Esophagus squamous epithelium (tissue), 5 donors: ENCODE measurements around the gene WIPF3. TPM values are rescaled to one million over a fixed set of nuclear protein-coding genes. Genes with fewer than 3 reads are reported as not detected.

Experiments used
- DNase-seq: peaks from one replicate; lab custom pipeline; 2025; lab: John Stamatoyannopoulos, UW
- H3K27ac ChIP-seq, 4 donors: fragments of 200-600 bp; sonication (generic); one replicate each; pipeline ENCODE4 v1.5.1; 2016 to 2019; ENCODE audit warnings: mild to moderate bottlenecking in 1 of 4
- H3K27me3 ChIP-seq, 4 donors: fragments of 200-600 bp; sonication (generic); 1 replicate in 3 of 4; 2 replicates in 1 of 4; pipeline versions ENCODE4 v1.5.1 to v1.6.0; 2017 to 2021; ENCODE audit warnings: antibody characterized with exemption in 1 of 4
- H3K36me3 ChIP-seq, 3 donors: fragments of 200-600 bp; sonication (generic); one replicate each; pipeline ENCODE4 v1.5.1; 2016 to 2019
- H3K4me1 ChIP-seq, 3 donors: fragments of 200-600 bp; sonication (generic); one replicate each; pipeline ENCODE4 v1.5.1; 2017 to 2019
- H3K4me3 ChIP-seq, 4 donors: fragments of 200-600 bp; sonication (generic); 1 replicate in 3 of 4; 2 replicates in 1 of 4; pipeline ENCODE4 v1.5.1; 2016 to 2019; ENCODE audit warnings: mild to moderate bottlenecking in 2 of 4, moderate library complexity in 1 of 4
- H3K9me3 ChIP-seq, 3 donors: fragments of 200-600 bp; sonication (generic); one replicate each; pipeline ENCODE4 v1.5.1; 2016 to 2019
- CTCF ChIP-seq, 6 experiments: fragments of 450-650 bp in 4 of 6; fragments of 200-600 bp in 2 of 6; sonication (generic) in 2 of 6; IDR thresholded peaks; one replicate each; pipeline ENCODE4 v1.5.1; 2016 to 2019; ENCODE audit warnings: antibody characterized with exemption in 6 of 6, mild to moderate bottlenecking in 4 of 6, moderate library complexity in 4 of 6
- POLR2A ChIP-seq, 4 donors: fragments of 450-650 bp; IDR thresholded peaks; one replicate each; pipeline ENCODE4 v1.6.1; 2017; ENCODE audit warnings: antibody characterized with exemption in 4 of 4, mild to moderate bottlenecking in 4 of 4, moderate library complexity in 3 of 4
- WGBS, 2 donors: methylation state at CpG; one replicate each; pipeline ENCODE4 v1.1.5; 2018; 5-methylcytosine and 5-hydroxymethylcytosine counted together
- intact Hi-C: fragments of 100-400 bp; cut with DNase I; formaldehyde crosslinking; loops from one replicate; pipeline ENCODE4 v1.15.0; 2022
- total RNA-seq, 4 donors: library from RNA; depleted of rRNA; stranded (reverse); fragments of >200 nt; gene quantifications; one replicate each; pipeline ENCODE4 v1.1.0, GENCODE V29; 2016
- donor health status: DM: yes; HTN: yes; CAD: no.

WIPF3 gene
- total RNA-seq, 4 donors from 2014 or later: 0.18 to 1.1 (median 0.61) TPM; not detected in 1

- WGBS, 2 donors: 77 to 80% methylated on average over 4 of the region's 4 CpGs
- Histone ChIP-seq H3K36me3 (no peaks in the 10 kb centered on the region), H3K27me3 (peaks cover 0 to 2% (median 0%) of the 10 kb centered on the region in 4 donors), H3K9me3 (no peaks in the 10 kb centered on the region), H3K4me1 (no peaks in the 10 kb centered on the region), H3K27ac (no peak overlapping the region), H3K4me3 (no peak overlapping the region)
- no peak for DNase-seq
- no peak for TF ChIP-seq CTCF (IDR thresholded peaks at IDR 0.05)
- intact Hi-C loops: no loop called here
Measured at GRCh38 chr7:29858191-29858951, 52.1 kb downstream of the WIPF3 start.

GRCh38 chr7:29859104-29859503 is 52.8 kb downstream of the WIPF3 start:
- Histone ChIP-seq H3K27ac (no peak overlapping the region), H3K27me3 (no peaks in the 10 kb centered on the region), H3K4me3 (no peak overlapping the region), H3K4me1 (no peaks in the 10 kb centered on the region), H3K9me3 (no peaks in the 10 kb centered on the region), H3K36me3 (no peaks in the 10 kb centered on the region)
- 90 to 94% methylated on average over 5 of the region's 5 CpGs for WGBS, 2 donors
- TF ChIP-seq CTCF (IDR thresholded peaks at IDR 0.05) (no peak), POLR2A (IDR thresholded peaks at IDR 0.05) (no peak)
- DNase-seq: no peak
- intact Hi-C loops: no loop called here

- H3K9me3 ChIP-seq: no peaks in the 10 kb centered on the region
- H3K4me3 ChIP-seq: no peak overlapping the region
- intact Hi-C loops: no loop called here
- no peak overlapping the region for H3K27ac ChIP-seq
- no peaks in the 10 kb centered on the region for H3K27me3 ChIP-seq
- no peak for DNase-seq
- WGBS, 2 donors: 46 to 59% methylated on average over 4 of the region's 4 CpGs
- TF ChIP-seq CTCF (IDR thresholded peaks at IDR 0.05): no peak
- TF ChIP-seq POLR2A (IDR thresholded peaks at IDR 0.05): no peak
- no peaks in the 10 kb centered on the region for H3K36me3 ChIP-seq
- H3K4me1 ChIP-seq: no peaks in the 10 kb centered on the region
Measured at GRCh38 chr7:29859524-29860185, 53.3 kb downstream of the WIPF3 start.

GRCh38 chr7:29860186-29860585 is 53.9 kb downstream of the WIPF3 start:
- DNase-seq: no peak
- WGBS, 2 donors: 69 to 89% methylated on average over 2 of the region's 2 CpGs
- Histone ChIP-seq H3K36me3 (no peaks in the 10 kb centered on the region), H3K27me3 (no peaks in the 10 kb centered on the region), H3K9me3 (no peaks in the 10 kb centered on the region), H3K27ac (no peak overlapping the region), H3K4me1 (no peaks in the 10 kb centered on the region), H3K4me3 (no peak overlapping the region)
- TF ChIP-seq POLR2A (IDR thresholded peaks at IDR 0.05): no peak
- no peak for TF ChIP-seq CTCF (IDR thresholded peaks at IDR 0.05)
- intact Hi-C loops: no loop called here

GRCh38 chr7:29861884-29862283 is 55.6 kb downstream of the WIPF3 start:
- no peaks in the 10 kb centered on the region for H3K27me3 ChIP-seq
- no peaks in the 10 kb centered on the region for H3K9me3 ChIP-seq
- TF ChIP-seq CTCF (IDR thresholded peaks at IDR 0.05): no peak
- no peak for TF ChIP-seq POLR2A (IDR thresholded peaks at IDR 0.05)
- intact Hi-C loops: no loop called here
- no peaks in the 10 kb centered on the region for H3K36me3 ChIP-seq
- 73 to 86% methylated on average over 3 of the region's 3 CpGs for WGBS, 2 donors
- no peak overlapping the region for H3K4me3 ChIP-seq
- H3K4me1 ChIP-seq: peaks cover 0 to 16% (median 0%) of the 10 kb centered on the region in 3 donors
- no peak overlapping the region for H3K27ac ChIP-seq
- DNase-seq: no peak
